Activated CD4-positive, CD25-positive, alpha-beta regulatory T cell treated with anti-CD3 and anti-CD28 coated beads, Interleukin-2, amount 50 U/mL, for 16 hours (primary cell): ENCODE measurements around the gene TMCC1.

ENCODE experiments used
- DNase-seq: peaks from one replicate; pipeline ENCODE4 v3.0.0-alpha.2; 2020; ENCODE audit warnings: low read depth, low spot score

The TMCC1 gene

GRCh38 chr3:129624347-129625071 is 269.0 kb downstream of the TMCC1 start:
- DNase-seq, result no peak

GRCh38 chr3:129623447-129624118 is 269.9 kb downstream of the TMCC1 start:
- DNase-seq, result no peak

DNA sequence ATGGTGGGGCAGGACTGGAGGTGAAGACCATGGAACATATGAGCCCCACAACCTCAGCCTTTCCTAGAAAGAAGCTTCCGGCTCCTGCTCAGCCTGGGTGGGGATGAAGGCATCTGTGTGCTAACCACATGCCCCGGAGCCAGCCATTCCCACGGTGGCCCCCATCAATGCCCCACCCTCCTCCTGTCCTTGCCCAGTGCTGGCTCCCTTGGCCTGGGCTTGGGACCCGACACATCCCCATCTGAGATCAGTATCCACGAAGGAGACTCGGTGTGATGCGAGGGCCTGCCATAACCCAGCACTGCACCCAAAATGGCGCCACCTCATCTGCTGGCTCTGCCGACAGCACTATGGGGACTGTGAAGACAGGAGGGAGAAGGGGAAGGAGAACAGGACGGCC is 270.6 kb downstream of the TMCC1 start:
- no peak for DNase-seq

DNA sequence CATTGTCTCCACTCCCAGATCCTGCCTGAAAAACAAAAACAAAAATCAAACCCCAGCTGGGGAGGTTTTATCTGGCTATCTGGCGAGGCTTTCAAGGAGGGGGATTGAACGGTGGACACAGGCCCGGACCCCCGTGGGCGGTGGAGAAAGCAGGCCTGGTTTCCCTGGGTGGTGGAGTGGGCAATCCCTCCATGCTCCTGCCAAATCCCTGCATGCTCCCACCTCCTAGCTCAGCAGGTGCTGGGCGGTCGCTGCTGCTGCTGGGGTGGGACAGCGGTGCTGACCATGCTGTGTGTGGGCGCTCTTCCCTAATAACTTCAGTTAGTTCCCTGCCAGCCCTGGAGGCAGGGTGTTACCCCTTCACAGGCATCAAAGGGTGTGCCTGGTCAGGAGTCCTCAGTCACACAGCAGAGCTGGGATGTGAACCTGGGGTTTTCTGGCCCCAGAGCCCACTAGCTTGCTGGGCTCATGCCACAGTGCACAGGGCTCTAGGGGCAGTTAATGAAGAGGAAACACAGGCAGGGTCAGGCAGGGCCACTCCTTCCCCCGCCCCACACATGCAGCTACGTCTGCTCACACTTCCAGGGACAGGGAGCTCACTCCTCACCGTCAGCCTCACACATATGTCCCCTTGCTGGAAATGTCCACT is 271.2 kb downstream of the TMCC1 start:
- DNase-seq, result no peak

DNA sequence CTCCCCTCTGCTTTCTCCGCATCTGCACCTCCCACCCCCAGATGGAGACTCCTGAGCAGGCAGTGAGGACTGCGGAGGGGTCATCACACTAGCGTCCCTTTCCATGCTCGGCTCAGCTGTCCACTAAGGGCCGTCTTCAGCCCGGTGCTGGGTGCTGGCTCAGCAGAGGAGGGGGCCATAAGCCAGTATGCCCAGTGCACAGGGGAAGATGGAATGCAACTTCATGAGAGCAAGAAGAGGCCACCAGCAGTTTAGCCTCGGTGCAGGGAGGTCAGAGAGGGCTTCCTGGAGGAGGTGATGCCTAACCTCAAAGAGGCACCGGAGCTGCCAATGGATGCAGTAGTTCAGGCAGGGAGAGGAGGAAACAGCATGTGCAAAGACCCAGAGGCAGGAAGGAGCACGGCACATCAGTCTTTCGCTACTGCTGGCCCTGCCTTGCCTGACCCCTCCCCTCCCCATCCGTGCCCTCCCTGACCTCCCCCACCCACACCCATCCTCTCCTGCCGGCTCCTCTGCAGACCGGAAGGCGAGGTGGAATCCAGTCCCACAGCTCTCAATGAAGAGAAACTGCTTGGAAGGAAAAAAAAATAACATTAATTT is 271.8 kb downstream of the TMCC1 start:
- no peak for DNase-seq

- DNase-seq, result no peak
Measured at GRCh38 chr3:129620828-129621559, 272.5 kb downstream of the TMCC1 start.

DNA sequence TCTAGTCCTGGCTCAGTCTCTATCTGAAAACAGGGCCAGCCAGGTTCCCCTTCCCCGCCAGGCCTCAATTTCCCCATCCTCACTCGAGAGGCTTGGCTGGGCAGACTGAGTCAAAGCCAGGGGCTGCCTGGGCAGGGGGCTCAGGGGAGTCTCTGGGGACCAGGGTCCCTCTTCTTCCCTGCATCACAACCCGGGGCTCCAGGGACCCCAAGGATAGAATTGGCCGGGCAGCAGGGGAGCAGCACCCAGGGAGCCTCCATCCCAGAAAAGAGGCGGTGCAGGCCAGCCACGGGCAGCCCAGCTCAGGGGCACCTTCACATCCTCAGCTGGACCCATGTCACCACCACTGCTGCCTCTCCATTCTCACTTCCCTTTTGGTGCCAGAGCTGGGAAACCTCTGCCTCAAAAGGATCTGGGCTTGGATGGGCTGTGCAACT is 273.8 kb downstream of the TMCC1 start:
- DNase-seq, result no peak

DNA sequence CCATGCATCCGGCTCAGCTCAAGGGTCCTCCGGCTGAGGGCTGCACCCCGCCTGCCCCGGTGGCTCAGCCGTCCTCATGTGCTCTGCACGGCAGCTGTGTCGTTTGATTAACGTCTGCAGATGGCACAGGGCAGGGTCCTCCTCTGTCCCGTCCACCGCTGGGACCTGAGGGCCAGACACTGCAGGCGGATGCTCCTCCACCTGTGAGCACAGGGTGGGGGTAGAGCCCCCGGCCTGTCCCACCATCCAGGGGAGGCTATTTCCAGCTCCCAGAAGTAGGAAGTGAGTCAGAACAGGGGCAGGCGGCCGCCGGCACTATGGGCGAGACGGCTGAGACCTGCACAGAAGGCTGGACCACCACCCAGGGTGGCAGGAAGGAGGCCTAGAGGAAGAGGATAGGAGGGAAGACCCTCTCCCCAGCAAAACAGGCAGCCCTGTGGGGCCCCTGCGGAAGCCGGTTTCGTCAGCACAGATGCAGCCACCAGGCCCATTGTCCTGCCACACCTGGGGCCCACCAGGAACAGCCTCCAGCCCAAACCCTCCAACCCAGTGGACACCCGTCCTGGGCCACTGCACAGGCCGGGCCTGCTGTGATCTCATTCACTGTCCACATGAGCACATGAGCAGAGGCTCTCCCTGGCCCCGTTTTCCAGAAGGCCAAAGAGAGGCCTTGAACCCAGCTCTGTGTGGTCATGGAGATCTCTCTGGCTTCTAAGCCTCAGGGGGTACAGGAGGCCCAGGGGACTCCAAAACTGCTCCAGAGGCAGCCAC is 274.4 kb downstream of the TMCC1 start:
- DNase-seq, result no peak

DNA sequence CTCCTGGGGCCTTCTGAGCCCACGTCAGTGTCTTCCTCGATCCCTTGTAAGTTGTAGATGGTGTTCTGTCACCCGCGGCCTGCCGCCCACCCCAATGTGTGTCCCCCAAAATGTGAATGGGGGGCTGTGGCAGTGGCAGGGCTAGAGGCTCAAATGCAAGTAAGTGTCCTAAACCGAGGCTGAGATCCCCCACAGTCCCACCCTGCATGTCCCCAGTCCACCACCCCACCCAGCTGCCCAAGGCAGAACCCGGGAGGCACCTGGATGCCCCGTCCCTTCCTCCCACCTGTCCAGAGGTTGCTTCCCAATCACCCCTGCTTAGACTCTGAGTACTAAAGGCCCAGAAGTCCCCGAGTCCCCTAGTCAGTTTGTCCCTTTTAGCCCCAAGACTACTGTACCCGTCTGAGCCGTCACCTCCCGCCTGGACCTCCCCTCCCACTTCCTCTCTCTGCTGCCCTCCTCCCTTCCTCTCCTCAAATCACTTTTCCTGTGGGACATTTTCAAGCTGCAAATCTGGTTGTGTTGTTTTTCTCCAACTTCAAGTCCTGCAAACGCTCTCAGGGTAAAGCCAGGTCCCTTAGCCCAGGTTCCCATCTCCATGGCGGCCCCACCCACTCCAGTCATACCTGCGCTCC is 275.2 kb downstream of the TMCC1 start:
- no peak for DNase-seq

DNA sequence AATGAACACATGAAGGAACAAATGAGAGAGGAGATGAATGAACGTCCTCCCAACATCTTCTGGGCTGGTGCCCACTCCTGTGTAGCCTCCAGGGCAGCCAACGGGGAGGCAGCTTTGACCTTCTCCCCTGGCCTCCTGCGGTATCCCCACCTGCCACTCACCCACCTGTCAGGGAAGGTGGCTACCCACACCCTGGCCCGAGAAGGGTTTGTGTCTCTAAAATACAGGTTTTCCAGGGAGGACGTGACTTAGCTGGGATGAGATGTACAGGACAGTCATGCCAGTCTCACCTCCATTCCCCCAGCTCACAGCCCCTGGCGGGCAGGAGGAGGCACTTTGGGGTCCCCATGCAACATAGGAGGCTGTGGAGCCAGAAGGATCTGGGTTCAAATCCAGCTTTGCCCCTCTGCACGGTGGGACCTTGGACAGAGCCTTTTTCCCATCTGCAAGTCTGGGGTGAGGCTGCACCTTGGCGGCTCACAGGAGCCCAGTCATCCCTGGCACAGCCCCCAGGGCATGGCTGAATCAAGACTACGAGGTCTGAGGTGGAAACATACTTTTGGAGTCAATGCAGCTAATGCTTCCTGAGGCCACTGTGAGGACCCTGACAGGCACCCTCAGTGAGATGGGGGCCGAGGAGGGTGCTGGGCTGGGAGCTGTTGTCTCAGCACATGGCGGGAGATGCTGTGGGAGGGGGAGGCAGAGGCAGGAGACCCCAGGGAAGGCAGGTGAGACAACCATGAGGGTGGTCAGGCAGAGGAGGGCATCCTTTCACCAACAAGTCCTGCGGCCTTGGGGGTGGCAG is 275.9 kb downstream of the TMCC1 start:
- DNase-seq, result no peak

GRCh38 chr3:129616713-129617112 is 276.8 kb downstream of the TMCC1 start:
- no peak for DNase-seq

DNA sequence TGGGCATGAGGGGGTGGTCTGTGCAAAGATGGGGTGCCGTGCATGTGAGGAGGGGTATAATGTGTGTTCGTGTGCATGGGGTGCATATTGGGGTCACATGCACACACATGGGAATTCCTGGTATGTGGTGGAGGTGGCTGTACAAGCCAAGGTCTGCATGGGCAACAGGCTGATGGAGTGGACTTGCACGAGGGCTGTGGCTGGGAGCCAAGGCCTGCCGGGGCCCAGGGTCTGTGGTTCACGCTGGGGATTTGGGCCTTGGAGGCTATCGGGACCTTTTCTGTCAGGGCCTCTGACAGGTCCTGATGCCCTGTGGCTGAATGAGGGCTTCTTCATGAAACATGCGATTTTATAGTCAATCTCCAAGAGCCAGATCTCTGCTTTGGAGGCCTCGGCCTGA is 277.2 kb downstream of the TMCC1 start:
- no peak for DNase-seq

- no peak for DNase-seq
Measured at GRCh38 chr3:129615751-129616281, 277.7 kb downstream of the TMCC1 start.

DNA sequence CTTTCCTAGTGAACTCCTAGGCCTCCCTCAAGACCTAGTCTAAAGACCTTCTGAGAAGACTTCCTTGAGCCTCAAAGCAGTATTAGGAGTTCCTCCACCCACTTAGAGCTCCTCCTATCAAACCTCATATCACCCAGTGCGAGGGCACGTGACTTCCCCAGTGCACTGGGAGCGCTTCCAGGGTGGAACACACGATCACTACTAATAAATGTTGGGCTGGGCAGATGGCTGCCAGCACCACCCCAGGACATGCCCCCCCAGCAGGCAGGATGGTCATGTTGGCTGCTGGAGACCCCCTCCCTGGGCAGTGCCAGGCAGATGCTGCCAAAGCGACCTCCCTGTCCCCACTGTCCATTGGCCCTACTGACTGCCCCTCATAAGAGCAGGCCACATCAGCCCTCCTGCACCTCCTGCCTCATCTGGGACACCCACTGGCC is 278.6 kb downstream of the TMCC1 start:
- DNase-seq, result no peak

GRCh38 chr3:129614435-129614834 is 279.1 kb downstream of the TMCC1 start:
- no peak for DNase-seq

DNA sequence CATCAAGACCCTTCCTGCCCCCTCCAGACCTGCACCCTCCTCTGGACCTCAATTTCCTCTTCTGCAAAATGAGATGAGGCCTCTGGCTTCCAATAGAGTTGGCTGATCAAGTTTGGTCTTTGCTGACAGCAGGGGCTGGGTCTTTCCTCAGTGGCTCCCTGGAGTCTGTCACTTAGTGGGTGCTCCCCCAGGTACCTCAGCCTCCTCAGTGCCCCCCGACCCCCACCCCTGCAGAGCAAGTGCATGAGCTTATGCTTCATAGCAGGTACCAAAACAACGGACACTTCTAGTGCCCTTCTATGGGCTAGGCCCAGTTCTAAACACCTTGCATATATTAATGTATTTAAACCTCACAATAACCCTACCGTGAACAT is 280.2 kb downstream of the TMCC1 start:
- DNase-seq, result no peak

GRCh38 chr3:129612534-129613366 is 280.8 kb downstream of the TMCC1 start:
- no peak for DNase-seq

DNA sequence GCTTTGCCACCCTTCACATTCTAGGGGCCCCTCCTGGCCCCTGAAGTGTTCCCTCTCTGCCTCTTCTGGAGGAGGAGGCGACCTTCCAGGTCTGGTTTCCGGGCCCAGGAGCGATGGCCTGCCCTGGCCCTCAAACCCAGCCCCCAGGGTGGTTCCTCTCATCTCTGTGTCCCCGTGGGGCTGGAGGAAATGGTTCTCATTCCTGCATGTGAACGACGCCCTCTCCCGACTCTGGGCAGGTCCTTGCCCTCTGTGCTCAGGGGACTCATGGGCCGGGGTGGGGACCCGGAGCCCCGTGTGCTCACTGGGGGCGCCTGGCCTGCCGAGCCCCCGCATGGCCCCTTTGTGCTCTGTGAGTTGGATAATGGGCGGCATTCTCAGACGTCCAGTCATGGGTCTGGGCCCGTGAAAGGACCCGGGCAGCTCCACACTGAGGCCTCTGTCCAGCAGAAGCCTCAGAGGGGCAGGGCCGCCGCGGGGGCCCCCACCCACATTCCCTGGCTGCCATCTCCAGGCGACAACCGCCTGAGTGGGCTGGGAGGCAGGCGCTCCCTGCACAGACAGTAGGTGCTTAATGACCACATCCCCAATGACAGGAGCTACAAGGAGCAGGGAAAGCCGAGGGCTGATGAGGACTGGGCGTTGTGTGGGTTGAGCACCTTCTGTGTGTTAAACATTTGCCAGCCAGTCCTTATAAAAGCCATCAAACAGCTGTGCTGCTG is 281.5 kb downstream of the TMCC1 start:
- no peak for DNase-seq
